Measurements from ENCODE around the gene MDH1.
"Not testable (repeated sequence)": the region's sequence is repeated elsewhere in the genome, so short reads cannot be mapped to it uniquely, and the experiment has no call there.

MDH1 gene

DNA sequence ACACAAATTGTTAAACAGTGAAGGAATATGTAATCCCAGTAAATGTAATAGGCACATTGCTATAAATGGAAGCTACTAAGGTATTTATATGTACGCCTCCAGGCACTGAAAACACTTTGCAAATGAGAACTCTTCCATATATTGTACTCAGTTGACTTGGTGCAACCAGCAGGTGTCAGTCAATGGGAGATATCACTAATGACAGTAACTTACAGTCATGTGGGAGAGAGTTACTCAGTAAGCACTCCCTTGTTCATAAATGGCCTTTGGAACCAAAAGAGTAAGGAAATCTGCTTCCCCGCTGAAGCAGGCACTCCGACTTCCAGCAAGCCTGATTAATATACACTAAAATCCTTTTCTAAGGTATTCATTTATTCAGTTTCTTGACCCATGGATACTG is 5.9 kb downstream of the MDH1 start:
- Histone ChIP-seq H3K4me1 (no peaks in the 10 kb centered on the region), H3K4me3 (ENCODE audit: low read depth, low read length) (no peak overlapping the region), H3K27me3 (no peaks in the 10 kb centered on the region), H3K36me3 (no peaks in the 10 kb centered on the region), H3K9me3 (no peaks in the 10 kb centered on the region)
- TF ChIP-seq CTCF (IDR thresholded peaks at IDR 0.05; ENCODE audit: low read depth, low read length) = no peak
- no peak for DNase-seq

DNA sequence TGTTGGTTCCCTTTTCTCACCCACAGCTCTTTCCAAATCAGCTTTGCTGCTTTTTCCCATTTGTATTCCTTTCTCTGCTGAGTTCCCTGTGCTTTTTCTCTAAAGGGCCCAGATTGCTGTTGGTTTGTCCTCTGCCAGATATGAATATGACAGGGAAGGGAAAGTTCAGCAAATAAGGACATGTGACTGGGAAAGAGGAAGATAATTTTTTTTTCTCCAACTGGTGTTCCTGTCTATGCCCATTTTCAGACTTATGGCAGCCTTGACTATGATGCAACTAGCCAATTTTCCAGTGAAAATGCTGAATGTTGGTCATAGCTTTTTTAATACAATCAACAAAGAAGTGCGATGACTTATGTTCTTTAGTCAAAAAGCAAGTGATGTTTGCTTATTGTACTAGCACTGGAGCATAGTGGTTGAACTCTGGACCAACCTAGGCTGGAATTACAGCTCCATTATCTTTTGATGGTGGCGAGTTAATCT is 7.7 kb downstream of the MDH1 start:
- DNase-seq = no peak
- Histone ChIP-seq H3K9me3 (no peaks in the 10 kb centered on the region), H3K27me3 (no peaks in the 10 kb centered on the region), H3K36me3 (no peaks in the 10 kb centered on the region), H3K4me3 (ENCODE audit: low read depth, low read length) (no peak overlapping the region), H3K4me1 (no peaks in the 10 kb centered on the region)
- TF ChIP-seq CTCF (IDR thresholded peaks at IDR 0.05; ENCODE audit: low read depth, low read length) = no peak

GRCh38 chr2:63598981-63599380 is 10.2 kb downstream of the MDH1 start:
- Histone ChIP-seq H3K9me3 (no peaks in the 10 kb centered on the region), H3K4me1 (no peaks in the 10 kb centered on the region), H3K36me3 (peaks cover 2% of the 10 kb centered on the region), H3K27me3 (no peaks in the 10 kb centered on the region), H3K4me3 (ENCODE audit: low read depth, low read length) (no peak overlapping the region)
- no peak for DNase-seq
- TF ChIP-seq CTCF (IDR thresholded peaks at IDR 0.05; ENCODE audit: low read depth, low read length) = no peak

- TF ChIP-seq CTCF (IDR thresholded peaks at IDR 0.05; ENCODE audit: low read depth, low read length) = no peak
- Histone ChIP-seq H3K4me1 (no peaks in the 10 kb centered on the region), H3K9me3 (no peaks in the 10 kb centered on the region), H3K4me3 (ENCODE audit: low read depth, low read length) (no peak overlapping the region), H3K36me3 (peaks cover 3% of the 10 kb centered on the region), H3K27me3 (no peaks in the 10 kb centered on the region)
- no peak for DNase-seq
Measured at GRCh38 chr2:63600881-63601460, 12.2 kb downstream of the MDH1 start.

- no peak for DNase-seq
- peaks cover 3% of the 10 kb centered on the region for H3K36me3 ChIP-seq
Measured at GRCh38 chr2:63604666-63605065, 15.9 kb downstream of the MDH1 start.

DNA sequence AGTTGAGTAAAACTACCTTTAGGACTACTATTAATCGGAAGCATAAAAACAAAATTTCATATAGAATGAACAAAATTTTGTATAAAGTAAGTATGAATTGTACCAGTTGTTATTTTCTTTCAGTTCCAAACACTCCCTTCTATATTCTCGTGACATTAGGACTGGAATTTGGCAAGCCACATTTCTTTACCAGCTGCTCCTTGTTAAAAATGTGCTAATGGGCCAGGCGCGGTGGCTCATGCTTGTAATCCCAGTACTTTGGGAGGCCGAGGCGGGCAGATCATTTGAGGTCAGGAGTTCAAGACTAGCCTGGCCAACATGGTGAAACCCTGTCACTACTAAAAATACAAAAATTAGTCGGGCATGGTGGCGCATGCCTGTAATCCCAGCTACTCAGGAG is 20.1 kb downstream of the MDH1 start:
- H3K4me3 ChIP-seq (ENCODE audit: low read depth, low read length); DNase-seq; H3K4me1 ChIP-seq; H3K27me3 ChIP-seq; H3K9me3 ChIP-seq; H3K36me3 ChIP-seq: not testable (repeated sequence)

More at GRCh38 chr2:63604666-63605065, 15.9 kb downstream of the MDH1 start:
- Histone ChIP-seq H3K27me3 (no peaks in the 10 kb centered on the region), H3K4me3 (ENCODE audit: low read depth, low read length) (no peak overlapping the region), H3K9me3 (no peaks in the 10 kb centered on the region), H3K4me1 (no peaks in the 10 kb centered on the region)
- no peak for TF ChIP-seq CTCF (IDR thresholded peaks at IDR 0.05; ENCODE audit: low read depth, low read length)
